Measurements from ENCODE around the gene CHRNA4. TPM values are rescaled to one million over a fixed set of nuclear protein-coding genes. Genes with fewer than 3 reads are reported as not detected.

CHRNA4 gene
- total RNA-seq, 1 experiment from 2014 or later, result not detected

GRCh38 chr20:63369724-63370617, 8.8 kb upstream of the CHRNA4 start:
- in situ Hi-C loops (cut with HindIII; ENCODE audit: low pct_unique_long_range_greater_than_20kb, low sequenced_read_pairs), result no loop called here
- DNase-seq (ENCODE audit: low read depth), result no peak

- in situ Hi-C loops (cut with HindIII; ENCODE audit: low pct_unique_long_range_greater_than_20kb, low sequenced_read_pairs), result no loop called here
- no peak for DNase-seq (ENCODE audit: low read depth)
Measured at GRCh38 chr20:63369024-63369530, 7.9 kb upstream of the CHRNA4 start.

- DNase-seq (ENCODE audit: low read depth), result no peak
- in situ Hi-C loops (cut with HindIII; ENCODE audit: low pct_unique_long_range_greater_than_20kb, low sequenced_read_pairs), result no loop called here
Measured at GRCh38 chr20:63368151-63368550, 7.0 kb upstream of the CHRNA4 start.

GRCh38 chr20:63367446-63368055, 6.4 kb upstream of the CHRNA4 start:
- in situ Hi-C loops (cut with HindIII; ENCODE audit: low pct_unique_long_range_greater_than_20kb, low sequenced_read_pairs), result no loop called here
- no peak for DNase-seq (ENCODE audit: low read depth)

GRCh38 chr20:63366390-63367365, 5.5 kb upstream of the CHRNA4 start:
- in situ Hi-C loops (cut with HindIII; ENCODE audit: low pct_unique_long_range_greater_than_20kb, low sequenced_read_pairs), result no loop called here

GRCh38 chr20:63365601-63366389, 4.6 kb upstream of the CHRNA4 start:
- in situ Hi-C loops (cut with HindIII; ENCODE audit: low pct_unique_long_range_greater_than_20kb, low sequenced_read_pairs), result no loop called here
- no peak for DNase-seq (ENCODE audit: low read depth)

More at GRCh38 chr20:63366390-63367365, 5.5 kb upstream of the CHRNA4 start:
- no peak for DNase-seq (ENCODE audit: low read depth)

- in situ Hi-C loops (cut with HindIII; ENCODE audit: low pct_unique_long_range_greater_than_20kb, low sequenced_read_pairs), result no loop called here
- no peak for DNase-seq (ENCODE audit: low read depth)
Measured at GRCh38 chr20:63364801-63365585, 3.8 kb upstream of the CHRNA4 start.

- DNase-seq (ENCODE audit: low read depth), result no peak
- in situ Hi-C loops (cut with HindIII; ENCODE audit: low pct_unique_long_range_greater_than_20kb, low sequenced_read_pairs), result no loop called here
Measured at GRCh38 chr20:63363981-63364561, 2.9 kb upstream of the CHRNA4 start.

GRCh38 chr20:63363013-63363957, 2.1 kb upstream of the CHRNA4 start:
- in situ Hi-C loops (cut with HindIII; ENCODE audit: low pct_unique_long_range_greater_than_20kb, low sequenced_read_pairs), result no loop called here

GRCh38 chr20:63362436-63363009, 1.4 kb upstream of the CHRNA4 start:
- DNase-seq (ENCODE audit: low read depth), result no peak
- in situ Hi-C loops (cut with HindIII; ENCODE audit: low pct_unique_long_range_greater_than_20kb, low sequenced_read_pairs), result no loop called here

More at GRCh38 chr20:63363013-63363957, 2.1 kb upstream of the CHRNA4 start:
- DNase-seq (ENCODE audit: low read depth), result no peak

- in situ Hi-C loops (cut with HindIII; ENCODE audit: low pct_unique_long_range_greater_than_20kb, low sequenced_read_pairs), result no loop called here
- DNase-seq (ENCODE audit: low read depth), result no peak
Measured at GRCh38 chr20:63361519-63362435, 628 bp upstream of the CHRNA4 start.

- no peak for DNase-seq (ENCODE audit: low read depth)
- in situ Hi-C loops (cut with HindIII; ENCODE audit: low pct_unique_long_range_greater_than_20kb, low sequenced_read_pairs), result no loop called here
Measured at GRCh38 chr20:63359937-63360849, 956 bp downstream of the CHRNA4 start.

- DNase-seq (ENCODE audit: low read depth), result no peak
- in situ Hi-C loops (cut with HindIII; ENCODE audit: low pct_unique_long_range_greater_than_20kb, low sequenced_read_pairs), result no loop called here
Measured at GRCh38 chr20:63359164-63359934, 1.8 kb downstream of the CHRNA4 start.
